ENCODE results near the gene GLT6D1. TPM values are rescaled to one million over a fixed set of nuclear protein-coding genes. Genes with fewer than 3 reads are reported as not detected.

Gene GLT6D1, protein sequence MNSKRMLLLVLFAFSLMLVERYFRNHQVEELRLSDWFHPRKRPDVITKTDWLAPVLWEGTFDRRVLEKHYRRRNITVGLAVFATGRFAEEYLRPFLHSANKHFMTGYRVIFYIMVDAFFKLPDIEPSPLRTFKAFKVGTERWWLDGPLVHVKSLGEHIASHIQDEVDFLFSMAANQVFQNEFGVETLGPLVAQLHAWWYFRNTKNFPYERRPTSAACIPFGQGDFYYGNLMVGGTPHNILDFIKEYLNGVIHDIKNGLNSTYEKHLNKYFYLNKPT
- total RNA-seq, result not detected

- no peaks in the 10 kb centered on the region for H3K4me1 ChIP-seq
- DNase-seq (ENCODE audit: low spot score in 2 of 2), result no peak
- H3K27ac ChIP-seq, result no peak within 1 kb of the TSS
- WGBS, result 42% methylated on average over 9 of the region's 9 CpGs
- TF ChIP-seq EP300 (IDR thresholded peaks at IDR 0.05) (no peak), POLR2AphosphoS5 (IDR thresholded peaks at IDR 0.05) (no peak), CTCF (IDR thresholded peaks at IDR 0.05) (no peak), POLR2A (IDR thresholded peaks at IDR 0.05) (no peak)
- no peaks in the 10 kb centered on the region for H3K36me3 ChIP-seq
- H3K4me3 ChIP-seq, result no peak within 1 kb of the TSS
- H3K27me3 ChIP-seq, result peaks cover 41% of the 10 kb centered on the region
- H3K9me3 ChIP-seq, result no peaks in the 10 kb centered on the region
Observed at GRCh38 chr9:135639196-135639595, at the start of gene GLT6D1. Gene GLT6D1 (minus strand): TSS chr9:135639540. CDS start chr9:135639187, 353 bp downstream.

GRCh38 chr9:135689011-135689410 lies 49.7 kb upstream of the GLT6D1 start:
- H3K36me3 ChIP-seq, result no peaks in the 10 kb centered on the region
- H3K4me3 ChIP-seq, result no peak overlapping the region
- WGBS, result 62% methylated on average over 10 of the region's 10 CpGs
- no peaks in the 10 kb centered on the region for H3K9me3 ChIP-seq
- H3K27me3 ChIP-seq, result peaks cover 67% of the 10 kb centered on the region
- no peaks in the 10 kb centered on the region for H3K4me1 ChIP-seq
- no peak for DNase-seq (ENCODE audit: low spot score in 2 of 2)
- no peak for TF ChIP-seq POLR2A (IDR thresholded peaks at IDR 0.05)
- TF ChIP-seq CTCF (IDR thresholded peaks at IDR 0.05), result no peak
- TF ChIP-seq POLR2AphosphoS5 (IDR thresholded peaks at IDR 0.05), result no peak
- TF ChIP-seq EP300 (IDR thresholded peaks at IDR 0.05), result no peak
- H3K27ac ChIP-seq, result no peak overlapping the region

DNA sequence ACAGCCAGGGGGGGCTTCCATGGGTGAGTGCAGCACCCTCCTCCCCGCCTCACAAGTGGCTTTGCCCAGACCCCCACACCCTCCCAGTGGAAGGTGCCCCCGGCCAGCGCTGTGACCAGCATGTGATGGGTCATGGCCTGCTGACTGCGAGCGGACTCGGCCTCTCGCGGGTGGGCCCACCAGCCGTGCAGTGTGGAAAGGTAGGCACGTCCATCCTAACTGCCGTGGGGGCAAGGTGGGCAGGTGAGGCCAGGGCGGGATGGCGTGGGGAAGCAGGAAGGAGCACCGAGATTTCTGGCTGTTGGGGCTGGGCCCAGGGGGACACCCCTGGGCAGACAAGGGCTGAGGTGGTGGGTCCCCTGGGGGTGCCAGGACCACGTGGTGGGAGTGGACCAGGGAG lies 47.9 kb upstream of the GLT6D1 start:
- TF ChIP-seq CTCF (IDR thresholded peaks at IDR 0.05) (no peak), POLR2AphosphoS5 (IDR thresholded peaks at IDR 0.05) (no peak), POLR2A (IDR thresholded peaks at IDR 0.05) (no peak), EP300 (IDR thresholded peaks at IDR 0.05) (no peak)
- 82% methylated on average over 11 of the region's 15 CpGs for WGBS
- DNase-seq (ENCODE audit: low spot score in 2 of 2), result no peak
- peaks cover 65% of the 10 kb centered on the region for H3K27me3 ChIP-seq
- H3K4me3 ChIP-seq, result no peak overlapping the region
- no peaks in the 10 kb centered on the region for H3K4me1 ChIP-seq
- H3K36me3 ChIP-seq, result no peaks in the 10 kb centered on the region
- no peaks in the 10 kb centered on the region for H3K9me3 ChIP-seq
- no peak overlapping the region for H3K27ac ChIP-seq

DNA sequence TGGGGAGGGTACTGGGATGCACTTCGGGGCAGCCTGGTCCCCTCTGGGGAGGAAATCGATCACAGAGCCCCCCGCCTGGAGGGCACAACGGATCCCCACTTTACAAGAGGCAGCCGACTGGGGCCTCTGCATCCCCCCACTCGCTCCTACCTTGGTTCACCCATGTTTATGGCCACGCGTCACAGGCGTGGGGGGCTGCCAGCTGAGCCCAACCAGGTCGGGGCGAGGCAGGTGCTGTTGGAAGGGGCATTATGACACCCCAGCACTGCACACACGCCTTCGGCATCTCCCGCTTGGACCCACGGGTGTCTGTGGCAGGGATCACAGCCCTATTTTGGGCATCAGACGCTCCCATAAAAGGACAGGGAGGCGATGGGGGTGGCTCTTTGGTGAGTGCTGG lies 45.4 kb upstream of the GLT6D1 start:
- no peaks in the 10 kb centered on the region for H3K4me1 ChIP-seq
- no peak overlapping the region for H3K4me3 ChIP-seq
- no peak for DNase-seq (ENCODE audit: low spot score in 2 of 2)
- H3K27ac ChIP-seq, result no peak overlapping the region
- 64% methylated on average over 8 of the region's 17 CpGs for WGBS
- no peaks in the 10 kb centered on the region for H3K36me3 ChIP-seq
- H3K27me3 ChIP-seq, result peaks cover 68% of the 10 kb centered on the region
- H3K9me3 ChIP-seq, result no peaks in the 10 kb centered on the region
- no peak for TF ChIP-seq POLR2AphosphoS5 (IDR thresholded peaks at IDR 0.05)
- TF ChIP-seq POLR2A (IDR thresholded peaks at IDR 0.05), result no peak
- TF ChIP-seq EP300 (IDR thresholded peaks at IDR 0.05), result no peak
- no peak for TF ChIP-seq CTCF (IDR thresholded peaks at IDR 0.05)

DNA sequence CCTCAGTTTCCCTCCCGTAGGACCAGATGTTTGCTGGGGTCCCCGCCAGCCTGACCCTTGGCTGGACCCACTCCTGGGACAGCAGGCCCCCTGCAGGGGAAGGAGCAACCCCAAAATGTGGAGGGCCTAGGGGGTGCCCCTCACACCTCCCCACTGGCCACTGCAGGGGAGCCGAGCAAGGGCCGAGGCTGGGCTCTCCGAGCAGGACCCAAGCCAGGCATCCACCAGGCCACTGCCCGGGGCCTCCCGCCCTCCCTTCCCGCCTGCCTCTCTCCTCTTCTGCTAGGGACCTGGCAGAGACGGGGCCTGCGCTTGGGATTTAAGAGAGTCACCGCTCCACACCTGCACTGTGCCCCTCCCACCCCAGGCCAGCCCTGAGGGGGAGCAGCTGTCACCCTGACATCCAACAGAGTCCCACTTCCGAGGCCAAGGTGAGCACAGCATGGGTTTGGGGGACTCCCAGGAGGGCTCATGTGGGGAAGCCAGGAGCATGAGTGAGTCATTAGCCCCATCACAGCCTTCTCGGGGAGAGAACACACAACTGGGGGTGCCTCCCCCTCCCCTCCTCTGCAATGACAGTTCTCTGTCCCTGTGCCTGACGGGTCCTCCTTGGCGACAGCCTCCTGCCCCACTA lies 44.2 kb upstream of the GLT6D1 start:
- TF ChIP-seq POLR2A (IDR thresholded peaks at IDR 0.05), result no peak
- TF ChIP-seq CTCF (IDR thresholded peaks at IDR 0.05), result no peak
- TF ChIP-seq EP300 (IDR thresholded peaks at IDR 0.05), result no peak
- no peak for TF ChIP-seq POLR2AphosphoS5 (IDR thresholded peaks at IDR 0.05)
- H3K4me1 ChIP-seq, result no peaks in the 10 kb centered on the region
- no peaks in the 10 kb centered on the region for H3K36me3 ChIP-seq
- DNase-seq (ENCODE audit: low spot score in 2 of 2), result no peak
- H3K9me3 ChIP-seq, result no peaks in the 10 kb centered on the region
- H3K27me3 ChIP-seq, result peaks cover 61% of the 10 kb centered on the region
- no peak overlapping the region for H3K4me3 ChIP-seq
- 51% methylated on average over 8 of the region's 15 CpGs for WGBS
- H3K27ac ChIP-seq, result no peak overlapping the region

Measured in suprapubic skin (tissue), 4 donors.